Omental fat pad (tissue), 4 donors: ENCODE results near the gene LAPTM5. TPM values are rescaled to one million over a fixed set of nuclear protein-coding genes. Genes with fewer than 3 reads are reported as not detected.

Experiments used
- ATAC-seq: fragments of 150-250 bp; one replicate; pipeline ENCODE4 v1.9.1; 2016; ENCODE audit warnings: mild to moderate bottlenecking, moderate library complexity; ENCODE audit not compliant: low FRiP score
- DNase-seq: peaks from one replicate; pipeline ENCODE4 v3.0.0-alpha.2; 2019; ENCODE audit warnings: low spot score
- CTCF ChIP-seq, 3 donors: fragments of 450-650 bp; IDR thresholded peaks; one replicate each; pipeline ENCODE4 v1.5.1; 2016 to 2017; ENCODE audit warnings: antibody characterized with exemption in 3 of 3, mild to moderate bottlenecking in 3 of 3, moderate library complexity in 2 of 3
- total RNA-seq, 4 donors: library from RNA; depleted of rRNA; stranded (reverse); fragments of >200 nt; gene quantifications; one replicate each; pipeline ENCODE4 v1.1.0, GENCODE V29; 2016

The LAPTM5 gene
- total RNA-seq, 4 donors from 2014 or later, result 87.4 to 327 (median 154) TPM

- ATAC-seq, result peak; percentile 80
- peak in 2 of 3 donors; percentile 95 to 99 for TF ChIP-seq CTCF (IDR thresholded peaks at IDR 0.05)
- DNase-seq, result peak; percentile 49
Measured at GRCh38 chr1:30718636-30719405, 38.8 kb downstream of the LAPTM5 start.

GRCh38 chr1:30718091-30718635 lies 39.4 kb downstream of the LAPTM5 start:
- ATAC-seq (peak; percentile 92), DNase-seq (peak; percentile 99)
- TF ChIP-seq CTCF (IDR thresholded peaks at IDR 0.05), result no peak

- ATAC-seq (no peak), DNase-seq (no peak)
- no peak for TF ChIP-seq CTCF (IDR thresholded peaks at IDR 0.05)
Measured at GRCh38 chr1:30716646-30717045, 40.9 kb downstream of the LAPTM5 start.

- TF ChIP-seq CTCF (IDR thresholded peaks at IDR 0.05), result no peak
- DNase-seq (no peak), ATAC-seq (no peak)
Measured at GRCh38 chr1:30715886-30716285, 41.7 kb downstream of the LAPTM5 start.

- no peak for ATAC-seq
- TF ChIP-seq CTCF (IDR thresholded peaks at IDR 0.05), result peak in 1 of 3 donors; percentile 4
Measured at GRCh38 chr1:30715216-30715615, 42.4 kb downstream of the LAPTM5 start.

GRCh38 chr1:30714536-30715090 lies 43.0 kb downstream of the LAPTM5 start:
- ATAC-seq (no peak), DNase-seq (no peak)
- no peak for TF ChIP-seq CTCF (IDR thresholded peaks at IDR 0.05)

More at GRCh38 chr1:30715216-30715615, 42.4 kb downstream of the LAPTM5 start:
- DNase-seq, result no peak
